SU-DHL-6 (cell line): ENCODE data around the gene BBS7.

Source experiments
- EZH2phosphoT487 ChIP-seq: fragments of 200-600 bp; sonication (generic), shearing (Covaris generic); conservative IDR thresholded peaks from 2 replicates; pipeline ENCODE4 v1.6.1; 2018; ENCODE audit warnings: mild to moderate bottlenecking, antibody characterized with exemption, low read length, moderate library complexity, mixed read lengths
- TF ChIP-seq, protein P1 (sequence below): fragments of 200-600 bp; sonication (generic); IDR thresholded peaks from one replicate; pipeline ENCODE4 v1.5.1; 2017; ENCODE audit warnings: antibody characterized with exemption, mild to moderate bottlenecking, low read length, moderate library complexity; ENCODE audit not compliant: insufficient read depth, poor library complexity, severe bottlenecking

DNA sequence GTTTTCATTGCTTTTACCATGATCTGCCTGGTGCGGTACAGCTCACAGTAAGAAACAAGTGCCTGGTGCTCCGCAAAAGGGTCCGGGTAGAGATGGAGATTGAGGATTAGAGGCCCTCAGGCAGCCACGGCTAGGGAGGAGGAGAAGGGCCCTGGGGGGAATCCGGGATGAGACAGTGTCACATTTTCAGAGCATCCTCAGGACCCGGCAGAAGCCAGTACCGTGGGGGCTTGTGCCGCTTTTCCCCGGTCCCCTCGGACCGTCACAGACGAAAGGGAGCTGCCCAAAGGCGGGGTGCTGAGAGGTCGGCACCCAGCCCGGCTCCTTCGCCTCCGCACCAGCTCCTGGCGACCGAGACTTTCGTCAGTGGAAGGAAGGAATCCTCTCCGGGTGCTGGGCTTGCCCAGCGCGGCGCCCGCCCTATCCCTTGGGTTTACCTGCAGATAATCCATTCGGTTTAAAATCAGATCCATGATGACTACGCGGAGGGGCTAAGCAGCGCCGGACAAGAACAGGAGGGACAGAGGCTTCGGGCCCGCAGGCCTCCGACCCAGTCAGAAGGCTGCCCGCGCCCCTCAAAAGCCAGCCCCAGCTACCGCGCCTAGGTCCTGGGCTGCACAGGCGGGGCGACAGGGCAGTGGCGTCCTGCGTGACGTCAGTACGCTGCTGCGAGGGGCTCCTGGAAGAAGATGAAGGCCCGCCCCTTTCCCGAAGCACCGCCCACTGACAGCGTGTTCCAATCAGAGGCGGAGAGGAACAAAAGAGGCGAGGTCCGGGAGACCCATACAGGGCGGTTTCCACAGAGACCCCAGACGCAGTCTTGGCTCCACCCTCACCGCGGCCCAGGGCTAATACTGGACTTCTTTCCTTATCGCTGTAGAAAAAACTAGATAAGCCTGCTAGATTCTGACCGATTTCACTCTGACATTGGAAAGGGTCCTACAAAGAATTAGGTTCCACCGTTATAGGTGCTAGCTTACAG is at the start of gene BBS7:
- TF ChIP-seq, protein P1, sequence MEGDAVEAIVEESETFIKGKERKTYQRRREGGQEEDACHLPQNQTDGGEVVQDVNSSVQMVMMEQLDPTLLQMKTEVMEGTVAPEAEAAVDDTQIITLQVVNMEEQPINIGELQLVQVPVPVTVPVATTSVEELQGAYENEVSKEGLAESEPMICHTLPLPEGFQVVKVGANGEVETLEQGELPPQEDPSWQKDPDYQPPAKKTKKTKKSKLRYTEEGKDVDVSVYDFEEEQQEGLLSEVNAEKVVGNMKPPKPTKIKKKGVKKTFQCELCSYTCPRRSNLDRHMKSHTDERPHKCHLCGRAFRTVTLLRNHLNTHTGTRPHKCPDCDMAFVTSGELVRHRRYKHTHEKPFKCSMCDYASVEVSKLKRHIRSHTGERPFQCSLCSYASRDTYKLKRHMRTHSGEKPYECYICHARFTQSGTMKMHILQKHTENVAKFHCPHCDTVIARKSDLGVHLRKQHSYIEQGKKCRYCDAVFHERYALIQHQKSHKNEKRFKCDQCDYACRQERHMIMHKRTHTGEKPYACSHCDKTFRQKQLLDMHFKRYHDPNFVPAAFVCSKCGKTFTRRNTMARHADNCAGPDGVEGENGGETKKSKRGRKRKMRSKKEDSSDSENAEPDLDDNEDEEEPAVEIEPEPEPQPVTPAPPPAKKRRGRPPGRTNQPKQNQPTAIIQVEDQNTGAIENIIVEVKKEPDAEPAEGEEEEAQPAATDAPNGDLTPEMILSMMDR = no peak
- TF ChIP-seq EZH2phosphoT487 = no peak
